NB4 (cell line): ENCODE data around the gene ARL5C.

Experiments
- CTCF ChIP-seq: IDR thresholded peaks from one replicate; pipeline ENCODE4 v1.5.1; 2012; ENCODE audit warnings: low read depth, low read length
- MYC ChIP-seq: IDR thresholded peaks from 2 replicates; pipeline ENCODE4 v1.6.1; 2011; ENCODE audit warnings: low read depth, low read length
- POLR2A ChIP-seq: IDR thresholded peaks from 2 replicates; pipeline ENCODE4 v1.6.1; 2011; ENCODE audit warnings: mild to moderate bottlenecking; ENCODE audit not compliant: insufficient read length; ENCODE audit errors: extremely low read depth

DNA sequence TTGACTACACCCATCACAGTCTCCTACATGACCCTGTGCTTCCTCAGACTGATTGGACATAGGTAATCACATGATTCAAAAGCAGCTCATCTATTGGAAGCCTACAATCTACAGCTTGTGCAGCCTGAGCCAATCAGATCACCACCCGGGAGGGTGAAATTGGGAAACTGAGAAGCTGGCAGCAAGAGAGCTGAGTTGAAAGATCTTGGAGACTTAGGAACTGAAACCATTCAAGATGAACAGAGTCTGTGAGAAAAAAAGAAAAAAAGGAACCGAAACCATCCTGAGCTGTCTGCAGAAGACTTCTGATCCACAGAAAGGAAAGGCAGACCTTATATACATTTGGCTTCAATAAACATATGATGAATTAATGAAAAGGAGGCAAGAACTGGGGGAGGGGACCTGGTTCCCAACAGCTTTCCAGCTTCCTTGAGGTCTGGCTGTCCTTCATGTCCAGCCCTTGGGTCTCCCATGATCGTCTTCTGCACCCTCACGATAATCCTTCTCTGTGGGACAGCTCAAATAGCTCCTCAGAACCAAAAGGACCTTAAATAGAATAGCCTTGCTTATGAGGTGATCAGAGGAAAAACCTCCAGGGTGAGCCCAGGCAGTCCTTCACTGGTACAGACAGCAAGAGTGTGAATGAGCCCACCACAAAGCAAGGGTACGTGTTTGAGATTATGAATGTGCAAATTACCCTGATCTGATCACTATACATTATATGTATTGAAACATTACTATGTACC lies 47.1 kb downstream of the ARL5C start:
- no peak for TF ChIP-seq CTCF
- TF ChIP-seq POLR2A, result no peak
- no peak for TF ChIP-seq MYC
